HL-60 (cell line): Measurements from ENCODE around the gene GTPBP4.

Source experiments
- CTCF ChIP-seq: IDR thresholded peaks from one replicate; pipeline ENCODE4 v1.5.1; 2011; ENCODE audit warnings: low read length, control low read depth, inconsistent platforms; ENCODE audit not compliant: insufficient read depth
- GABPA ChIP-seq: IDR thresholded peaks from 2 replicates; pipeline ENCODE4 v1.6.1; 2012; ENCODE audit warnings: low read depth
- POLR2AphosphoS5 ChIP-seq: IDR thresholded peaks from 2 replicates; pipeline ENCODE4 v1.6.1; 2012; ENCODE audit warnings: low read depth
- REST ChIP-seq: IDR thresholded peaks from 2 replicates; pipeline ENCODE4 v1.6.1; 2012; ENCODE audit warnings: low read depth; ENCODE audit not compliant: insufficient replicate concordance

- TF ChIP-seq CTCF (no peak), POLR2AphosphoS5 (no peak), REST (no peak), GABPA (no peak)
Measured at GRCh38 chr10:1019362-1019761, 31.1 kb downstream of the GTPBP4 start.
